Measurements from ENCODE around the gene SLA2.

DNA sequence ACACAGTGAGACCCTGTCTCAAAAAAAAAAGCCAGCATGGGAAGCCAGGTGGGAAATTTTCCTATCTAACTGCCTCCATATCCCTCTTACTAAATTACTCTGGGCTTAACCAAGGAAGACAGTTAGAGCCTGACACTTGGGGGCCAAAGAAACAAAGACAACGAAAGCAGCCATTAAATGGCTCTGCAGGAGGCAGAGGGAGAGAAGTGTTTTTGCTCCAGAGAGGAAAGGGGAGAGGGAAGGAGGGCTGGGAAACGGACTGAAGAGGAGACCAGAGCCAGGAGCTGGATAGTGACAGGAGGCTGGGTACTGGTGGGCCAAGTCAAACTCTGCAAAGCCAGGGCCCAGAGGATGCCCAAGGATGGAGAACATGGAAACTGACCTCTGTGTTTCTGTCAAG is 83.3 kb downstream of the SLA2 start:
- TF ChIP-seq, protein P1, sequence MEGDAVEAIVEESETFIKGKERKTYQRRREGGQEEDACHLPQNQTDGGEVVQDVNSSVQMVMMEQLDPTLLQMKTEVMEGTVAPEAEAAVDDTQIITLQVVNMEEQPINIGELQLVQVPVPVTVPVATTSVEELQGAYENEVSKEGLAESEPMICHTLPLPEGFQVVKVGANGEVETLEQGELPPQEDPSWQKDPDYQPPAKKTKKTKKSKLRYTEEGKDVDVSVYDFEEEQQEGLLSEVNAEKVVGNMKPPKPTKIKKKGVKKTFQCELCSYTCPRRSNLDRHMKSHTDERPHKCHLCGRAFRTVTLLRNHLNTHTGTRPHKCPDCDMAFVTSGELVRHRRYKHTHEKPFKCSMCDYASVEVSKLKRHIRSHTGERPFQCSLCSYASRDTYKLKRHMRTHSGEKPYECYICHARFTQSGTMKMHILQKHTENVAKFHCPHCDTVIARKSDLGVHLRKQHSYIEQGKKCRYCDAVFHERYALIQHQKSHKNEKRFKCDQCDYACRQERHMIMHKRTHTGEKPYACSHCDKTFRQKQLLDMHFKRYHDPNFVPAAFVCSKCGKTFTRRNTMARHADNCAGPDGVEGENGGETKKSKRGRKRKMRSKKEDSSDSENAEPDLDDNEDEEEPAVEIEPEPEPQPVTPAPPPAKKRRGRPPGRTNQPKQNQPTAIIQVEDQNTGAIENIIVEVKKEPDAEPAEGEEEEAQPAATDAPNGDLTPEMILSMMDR (IDR thresholded peaks at IDR 0.05; ENCODE audit: insufficient read depth, low read length, poor library complexity, severe bottlenecking) = no peak
- no peak for TF ChIP-seq EZH2phosphoT487 (conservative IDR thresholded peaks at IDR 0.05; ENCODE audit: low read length)

Data from SU-DHL-6 (cell line).